Glomerular endothelial cell (primary cell): ENCODE results near the gene DCAF4. TPM values are rescaled to one million over a fixed set of nuclear protein-coding genes. Genes with fewer than 3 reads are reported as not detected.
"Not testable (repeated sequence)": the region's sequence is repeated elsewhere in the genome, so short reads cannot be mapped to it uniquely, and the experiment has no call there.

Experiments
- DNase-seq: peaks from one replicate; pipeline ENCODE4 v3.0.0-alpha.2; 2011; ENCODE audit warnings: low read depth, low spot score; ENCODE audit errors: extremely low read depth
- total RNA-seq: library from RNA; depleted of rRNA; stranded (reverse); fragments of >200 nt; gene quantifications from 2 replicates; pipeline ENCODE4 v1.2.3, GENCODE V29; 2015

DCAF4 gene
- total RNA-seq, 1 donor from 2014 or later = 44.3 TPM

- no peak for DNase-seq
Measured at GRCh38 chr14:72929316-72930080, 3.2 kb downstream of the DCAF4 start.

- no peak for DNase-seq
Measured at GRCh38 chr14:72932893-72933292, 6.6 kb downstream of the DCAF4 start.

- DNase-seq = no peak
Measured at GRCh38 chr14:72939630-72940029, 13.4 kb downstream of the DCAF4 start.

GRCh38 chr14:72941286-72941985 lies 15.2 kb downstream of the DCAF4 start:
- no peak for DNase-seq

- DNase-seq = no peak
Measured at GRCh38 chr14:72942934-72943333, 16.7 kb downstream of the DCAF4 start.

- no peak for DNase-seq
Measured at GRCh38 chr14:72943876-72944430, 17.7 kb downstream of the DCAF4 start.

- DNase-seq = no peak
Measured at GRCh38 chr14:72945356-72946027, 19.2 kb downstream of the DCAF4 start.

GRCh38 chr14:72946491-72946890 lies 20.2 kb downstream of the DCAF4 start:
- no peak for DNase-seq

GRCh38 chr14:72947366-72948160 lies 21.3 kb downstream of the DCAF4 start:
- no peak for DNase-seq

GRCh38 chr14:72948481-72949138 lies 22.3 kb downstream of the DCAF4 start:
- DNase-seq = no peak

- no peak for DNase-seq
Measured at GRCh38 chr14:72952171-72952570, 25.9 kb downstream of the DCAF4 start.

GRCh38 chr14:72956741-72957140 lies 30.5 kb downstream of the DCAF4 start:
- DNase-seq = not testable (repeated sequence)

- no peak for DNase-seq
Measured at GRCh38 chr14:72957213-72957612, 30.9 kb downstream of the DCAF4 start.

- DNase-seq = no peak
Measured at GRCh38 chr14:72958548-72958947, 32.3 kb downstream of the DCAF4 start.

- DNase-seq = not testable (repeated sequence)
Measured at GRCh38 chr14:72961016-72961415, 34.8 kb downstream of the DCAF4 start.

GRCh38 chr14:72961579-72962335 lies 35.5 kb downstream of the DCAF4 start:
- DNase-seq = no peak

GRCh38 chr14:72962336-72962754 lies 36.1 kb downstream of the DCAF4 start:
- DNase-seq = not testable (repeated sequence)

- no peak for DNase-seq
Measured at GRCh38 chr14:72962829-72963312, 36.6 kb downstream of the DCAF4 start.

GRCh38 chr14:72965249-72965648 lies 39.0 kb downstream of the DCAF4 start:
- DNase-seq = no peak
